Nephron progenitor cell (in vitro differentiated cells): ENCODE measurements around the gene INTS3.
A peak's percentile ranks its signal among the peaks of the same experiment; 100 is the strongest.

Experiments used
- DNase-seq: peaks from one replicate; pipeline ENCODE4 v3.0.0; 2021
- H3K27ac Mint-ChIP-seq: 2 replicates; pipeline ENCODE4 v1.8.0; 2021; ENCODE audit warnings: mild to moderate bottlenecking, moderate library complexity, mixed read lengths
- H3K27me3 Mint-ChIP-seq: 2 replicates; pipeline ENCODE4 v1.8.0; 2021; ENCODE audit warnings: mild to moderate bottlenecking, low read depth, mixed read lengths; ENCODE audit not compliant: poor library complexity
- H3K36me3 Mint-ChIP-seq: 2 replicates; pipeline ENCODE4 v1.8.0; 2021; ENCODE audit warnings: low read depth, mixed read lengths
- H3K4me1 Mint-ChIP-seq: 2 replicates; pipeline ENCODE4 v1.8.0; 2021; ENCODE audit warnings: mixed read lengths
- H3K4me3 Mint-ChIP-seq: 2 replicates; pipeline ENCODE4 v1.8.0; 2021; ENCODE audit warnings: mild to moderate bottlenecking, moderate library complexity, mixed read lengths
- H3K9me3 Mint-ChIP-seq: 2 replicates; pipeline ENCODE4 v1.8.0; 2021; ENCODE audit warnings: mild to moderate bottlenecking, moderate library complexity, mixed read lengths
- CTCF ChIP-seq: fragments of 200-600 bp; sonication (generic); IDR thresholded peaks from 2 replicates; pipeline ENCODE4 v1.5.0; 2021; ENCODE audit warnings: antibody characterized with exemption

INTS3 gene

GRCh38 chr1:153795330-153795837, 67.5 kb downstream of the INTS3 start:
- H3K27ac Mint-ChIP-seq, result peak overlapping the region; percentile 82
- no peak for TF ChIP-seq CTCF

DNA sequence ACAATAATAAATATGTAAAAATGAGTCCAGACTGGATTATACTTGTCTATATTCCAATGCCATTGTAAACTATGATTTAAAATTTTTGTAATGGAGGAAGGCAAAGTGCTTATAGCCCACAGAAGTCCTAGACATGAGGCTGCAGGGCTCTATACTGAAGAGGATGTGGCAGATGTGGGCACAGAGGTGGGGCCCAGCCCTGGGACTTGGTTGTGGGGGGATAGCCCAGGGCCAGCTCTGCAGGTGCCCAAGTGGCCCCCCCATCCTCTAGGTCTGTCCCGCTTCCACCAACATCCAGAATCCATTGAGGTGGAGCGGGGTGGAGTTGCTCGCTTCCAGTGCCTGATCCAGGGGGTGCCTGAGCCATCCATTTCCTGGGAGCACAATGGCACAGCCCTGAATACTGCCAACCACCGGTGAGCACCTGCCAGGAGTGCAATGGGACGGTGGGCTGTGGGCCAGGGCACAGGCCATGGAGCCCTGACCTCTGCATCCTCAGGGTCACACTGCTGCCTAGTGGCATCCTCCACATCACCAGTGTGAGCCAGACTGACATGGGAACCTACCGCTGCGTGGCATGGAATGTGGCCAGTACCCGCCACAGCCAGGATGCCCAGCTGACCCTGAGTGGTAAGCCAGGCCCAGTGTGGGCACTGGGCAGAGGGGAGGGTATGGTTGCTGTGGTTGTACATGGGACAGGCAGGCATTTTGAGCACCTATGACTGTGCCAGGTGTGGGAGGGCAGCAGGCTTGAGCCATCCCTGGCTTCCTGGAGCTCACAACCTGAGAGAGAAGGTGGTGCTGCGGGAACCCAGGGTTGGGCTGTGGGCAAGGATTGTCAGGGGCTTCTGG, 68.3 kb downstream of the INTS3 start:
- no peak for DNase-seq
- Mint-ChIP-seq H3K9me3 (no peaks in the 10 kb centered on the region), H3K4me1 (peaks cover 62% of the 10 kb centered on the region), H3K27me3 (no peaks in the 10 kb centered on the region), H3K4me3 (no peak overlapping the region), H3K27ac (no peak overlapping the region), H3K36me3 (no peaks in the 10 kb centered on the region)
- TF ChIP-seq CTCF, result no peak

More at GRCh38 chr1:153795330-153795837, 67.5 kb downstream of the INTS3 start:
- H3K36me3 Mint-ChIP-seq, result no peaks in the 10 kb centered on the region
- H3K4me3 Mint-ChIP-seq, result peak overlapping the region; percentile 63
- DNase-seq, result no peak
- no peaks in the 10 kb centered on the region for H3K9me3 Mint-ChIP-seq
- H3K27me3 Mint-ChIP-seq, result no peaks in the 10 kb centered on the region
- peaks cover 66% of the 10 kb centered on the region for H3K4me1 Mint-ChIP-seq

- H3K27ac Mint-ChIP-seq, result no peak overlapping the region
- peak; percentile 84 for TF ChIP-seq CTCF
- H3K4me3 Mint-ChIP-seq, result no peak overlapping the region
- no peaks in the 10 kb centered on the region for H3K27me3 Mint-ChIP-seq
- peak; percentile 75 for DNase-seq
- no peaks in the 10 kb centered on the region for H3K36me3 Mint-ChIP-seq
- H3K4me1 Mint-ChIP-seq, result peaks cover 62% of the 10 kb centered on the region
- no peaks in the 10 kb centered on the region for H3K9me3 Mint-ChIP-seq
Observed at GRCh38 chr1:153796786-153797659, 69.2 kb downstream of the INTS3 start.

- no peak for TF ChIP-seq CTCF
- Mint-ChIP-seq H3K36me3 (peaks cover 8% of the 10 kb centered on the region), H3K4me3 (no peak overlapping the region), H3K27me3 (no peaks in the 10 kb centered on the region), H3K27ac (peak overlapping the region; percentile 29), H3K9me3 (no peaks in the 10 kb centered on the region), H3K4me1 (peaks cover 50% of the 10 kb centered on the region)
- DNase-seq, result no peak
Observed at GRCh38 chr1:153798468-153798780, 70.6 kb downstream of the INTS3 start.

DNA sequence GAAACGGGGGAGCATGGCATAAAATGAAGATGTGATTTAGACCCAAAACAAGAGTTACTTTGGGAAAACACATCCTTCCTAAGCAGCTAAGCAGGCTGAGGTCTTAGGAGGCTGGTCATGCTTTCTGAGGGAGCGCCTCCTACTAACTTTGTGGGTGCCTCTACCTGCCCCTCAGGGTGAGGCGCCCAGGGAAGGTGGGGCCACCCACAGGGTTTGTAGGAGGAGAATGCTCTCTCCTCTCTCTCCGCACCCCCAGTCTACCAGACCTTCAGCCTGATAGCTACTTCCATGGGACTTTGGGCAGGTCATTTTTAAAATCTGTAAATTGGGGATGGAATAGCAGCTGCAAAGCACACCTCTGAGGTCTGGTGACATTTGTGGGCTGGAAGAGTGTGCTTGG, 71.2 kb downstream of the INTS3 start:
- Mint-ChIP-seq H3K9me3 (no peaks in the 10 kb centered on the region), H3K4me3 (no peak overlapping the region)

More for the DNA sequence above, 71.2 kb downstream of the INTS3 start:
- Mint-ChIP-seq H3K36me3 (peaks cover 14% of the 10 kb centered on the region), H3K27ac (peak overlapping the region; percentile 45), H3K4me1 (peaks cover 47% of the 10 kb centered on the region), H3K27me3 (no peaks in the 10 kb centered on the region)
- no peak for DNase-seq
- TF ChIP-seq CTCF, result no peak
